Stimulated activated CD8-positive, alpha-beta memory T cell treated with anti-CD3 and anti-CD28 coated beads, Interleukin-7, amount 100 ng/mL, for 24 hours (primary cell): Measurements from ENCODE around the gene SMAD3.

ENCODE experiments used
- DNase-seq: peaks from one replicate; pipeline ENCODE4 v3.0.0-alpha.2; 2020; ENCODE audit warnings: low read depth

Gene SMAD3

DNA sequence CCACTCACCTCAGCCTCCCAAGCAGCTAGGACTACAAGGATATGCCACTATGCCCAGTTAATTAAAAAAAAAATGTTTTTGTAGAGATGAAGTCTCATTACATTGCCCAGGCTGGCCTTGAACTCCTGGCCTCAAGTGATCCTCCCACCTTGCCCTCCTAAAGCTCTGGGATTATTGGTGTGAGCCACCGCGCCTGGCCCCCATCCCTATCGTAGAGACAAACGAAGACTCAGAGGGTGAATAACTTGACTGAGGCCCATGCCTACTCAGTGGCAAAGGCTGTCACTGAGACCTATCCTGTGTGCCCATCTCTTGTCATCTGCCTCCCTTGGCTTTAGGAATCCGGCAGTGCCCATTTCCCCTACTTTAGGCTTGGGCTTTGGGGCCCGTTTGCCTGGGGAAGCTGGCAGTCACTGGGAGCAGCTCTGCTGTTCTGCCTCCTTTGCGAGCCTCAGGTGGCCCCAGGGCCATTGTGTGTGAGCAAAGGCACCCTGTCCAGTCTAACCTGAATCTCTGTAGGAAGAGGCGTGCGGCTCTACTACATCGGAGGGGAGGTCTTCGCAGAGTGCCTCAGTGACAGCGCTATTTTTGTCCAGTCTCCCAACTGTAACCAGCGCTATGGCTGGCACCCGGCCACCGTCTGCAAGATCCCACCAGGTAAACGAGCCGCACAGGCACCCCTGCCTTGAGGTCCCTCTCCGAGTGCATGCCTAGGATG is 119.0 kb downstream of the SMAD3 start:
- no peak for DNase-seq

DNA sequence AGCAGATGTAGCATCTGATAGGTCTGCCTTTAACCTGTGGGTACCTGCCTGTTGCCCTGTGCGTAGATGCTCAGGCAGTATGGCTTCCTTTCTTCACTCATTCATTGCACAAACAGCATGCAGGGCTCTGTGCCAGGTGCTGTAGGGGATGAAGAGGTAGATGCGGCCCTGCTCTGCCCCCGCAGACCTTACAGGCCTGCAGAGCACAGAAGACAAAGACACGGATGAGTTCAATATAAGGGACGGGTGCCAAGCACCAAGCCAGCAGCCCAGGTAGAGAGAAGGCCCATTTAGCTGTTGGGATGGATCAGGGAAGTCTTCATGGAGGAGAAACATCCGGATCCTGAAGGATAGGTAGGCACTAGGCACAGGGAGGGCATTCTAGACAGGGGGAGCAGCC is 119.6 kb downstream of the SMAD3 start:
- no peak for DNase-seq

DNA sequence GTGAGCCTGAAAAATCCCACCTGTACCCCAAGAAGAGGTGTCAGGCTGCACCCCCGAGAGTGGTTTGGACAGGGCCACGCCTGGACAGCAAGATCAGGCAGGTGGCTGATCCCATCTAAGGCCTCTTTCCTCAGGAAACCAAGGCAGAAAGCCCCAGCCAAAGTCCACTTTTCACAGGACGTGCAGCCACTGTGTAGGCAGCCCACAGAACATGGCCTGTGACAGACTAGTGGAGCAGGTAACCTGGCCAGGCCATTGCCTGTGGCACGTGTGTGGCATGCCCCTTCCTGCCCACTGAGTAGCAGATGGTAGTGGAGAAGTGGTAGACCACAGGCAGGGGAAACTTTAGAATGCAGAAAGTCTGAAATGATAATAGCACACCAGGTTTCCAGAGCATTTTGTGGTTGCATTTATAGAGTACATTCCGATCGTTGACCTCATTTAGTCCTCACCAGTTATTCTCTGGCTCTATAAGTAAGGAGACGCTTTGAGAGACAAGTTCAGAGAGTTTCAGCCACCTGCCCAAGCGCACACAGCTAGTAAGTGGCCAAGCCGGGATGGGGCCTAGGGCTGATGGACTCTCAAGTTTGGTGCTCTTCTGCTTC is 120.3 kb downstream of the SMAD3 start:
- DNase-seq = no peak

DNA sequence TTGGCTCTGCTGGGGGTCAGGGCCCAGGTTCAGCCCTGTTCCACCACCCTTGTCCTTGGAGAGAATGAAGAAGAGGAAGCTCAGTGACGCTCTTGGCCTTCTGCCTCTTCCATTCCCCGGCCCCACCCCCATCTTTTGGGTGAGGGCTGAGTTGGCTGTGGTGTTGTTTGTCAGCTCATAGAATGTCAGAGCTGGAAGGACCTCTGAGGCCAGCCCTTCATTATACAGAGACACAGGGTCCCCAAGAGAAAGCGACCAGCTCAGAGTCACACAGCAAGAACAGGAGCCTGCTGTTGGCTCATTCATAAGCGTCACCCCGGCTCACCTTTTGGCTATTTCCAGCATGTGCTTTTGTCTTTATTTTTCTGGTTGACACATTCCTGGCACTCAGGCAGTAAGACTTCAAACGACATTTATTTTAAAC is 120.8 kb downstream of the SMAD3 start:
- no peak for DNase-seq

DNA sequence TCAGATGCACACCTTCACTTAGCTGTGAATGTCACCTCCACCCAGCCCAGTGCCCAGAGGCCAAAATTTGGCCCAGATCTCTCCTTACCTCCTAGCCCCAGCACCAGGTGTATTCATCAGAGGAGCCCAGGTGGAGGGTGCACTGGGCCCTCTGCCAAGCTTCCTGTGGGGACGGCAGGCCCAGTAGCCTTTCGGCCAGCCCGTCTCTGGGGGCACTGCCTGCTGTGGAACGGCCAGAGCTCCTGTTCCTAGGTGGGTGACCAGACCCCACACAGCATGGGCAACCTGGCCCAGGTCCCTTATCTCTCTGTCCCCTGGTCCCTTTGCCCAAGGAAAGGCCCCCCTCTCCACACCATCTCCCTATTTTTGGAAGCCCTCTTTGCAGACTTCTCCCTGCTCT is 121.3 kb downstream of the SMAD3 start:
- DNase-seq = no peak

DNA sequence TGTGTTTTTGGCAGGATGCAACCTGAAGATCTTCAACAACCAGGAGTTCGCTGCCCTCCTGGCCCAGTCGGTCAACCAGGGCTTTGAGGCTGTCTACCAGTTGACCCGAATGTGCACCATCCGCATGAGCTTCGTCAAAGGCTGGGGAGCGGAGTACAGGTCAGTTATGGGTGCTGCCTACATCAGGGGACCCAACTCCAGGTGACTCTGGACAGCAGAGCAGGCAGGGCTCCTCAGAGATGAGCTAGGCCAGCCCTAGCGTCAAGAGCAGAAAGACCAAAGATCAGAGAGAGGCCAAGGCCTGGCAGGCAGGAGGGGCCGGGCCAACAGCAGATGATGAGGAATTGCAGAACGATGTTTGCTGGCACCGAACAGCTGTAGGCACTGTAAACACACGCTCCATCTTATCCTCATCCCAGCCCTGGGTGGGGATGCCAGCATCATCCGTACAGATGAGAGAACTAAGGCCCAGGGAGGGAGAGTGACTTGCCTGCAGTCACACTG is 122.0 kb downstream of the SMAD3 start:
- DNase-seq = no peak

DNA sequence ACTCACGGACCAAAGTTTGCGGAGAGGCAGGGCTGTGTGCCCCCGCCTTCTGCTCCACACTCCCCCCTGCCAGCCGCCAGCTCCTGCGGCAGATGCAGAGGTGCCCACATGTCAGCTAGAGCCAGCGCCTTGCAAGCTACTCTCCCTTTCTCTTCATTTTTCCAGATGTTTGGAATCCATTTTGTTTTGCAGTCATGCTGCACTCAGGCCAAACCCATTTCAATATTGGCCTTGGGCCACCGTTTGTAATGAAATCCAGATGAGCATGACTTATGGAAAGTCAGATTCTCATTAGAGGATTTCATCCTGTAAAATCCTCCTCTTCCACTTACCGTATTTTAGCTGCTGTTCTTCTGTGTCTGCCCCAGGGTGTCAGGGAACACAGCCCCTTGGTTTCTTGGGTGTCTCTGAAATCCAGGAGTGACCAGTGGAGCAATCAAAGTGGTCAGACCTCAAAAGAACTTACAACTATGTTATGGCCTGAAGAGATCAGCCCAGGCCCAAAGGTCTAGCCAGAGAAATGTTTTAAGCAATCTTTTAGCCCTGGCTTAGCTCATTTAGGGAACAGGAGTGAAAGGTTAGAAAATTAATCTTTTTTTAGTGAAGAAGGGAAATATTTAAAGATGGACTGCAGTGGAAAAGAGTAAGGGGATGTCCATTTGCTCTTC is 123.3 kb downstream of the SMAD3 start:
- no peak for DNase-seq

DNA sequence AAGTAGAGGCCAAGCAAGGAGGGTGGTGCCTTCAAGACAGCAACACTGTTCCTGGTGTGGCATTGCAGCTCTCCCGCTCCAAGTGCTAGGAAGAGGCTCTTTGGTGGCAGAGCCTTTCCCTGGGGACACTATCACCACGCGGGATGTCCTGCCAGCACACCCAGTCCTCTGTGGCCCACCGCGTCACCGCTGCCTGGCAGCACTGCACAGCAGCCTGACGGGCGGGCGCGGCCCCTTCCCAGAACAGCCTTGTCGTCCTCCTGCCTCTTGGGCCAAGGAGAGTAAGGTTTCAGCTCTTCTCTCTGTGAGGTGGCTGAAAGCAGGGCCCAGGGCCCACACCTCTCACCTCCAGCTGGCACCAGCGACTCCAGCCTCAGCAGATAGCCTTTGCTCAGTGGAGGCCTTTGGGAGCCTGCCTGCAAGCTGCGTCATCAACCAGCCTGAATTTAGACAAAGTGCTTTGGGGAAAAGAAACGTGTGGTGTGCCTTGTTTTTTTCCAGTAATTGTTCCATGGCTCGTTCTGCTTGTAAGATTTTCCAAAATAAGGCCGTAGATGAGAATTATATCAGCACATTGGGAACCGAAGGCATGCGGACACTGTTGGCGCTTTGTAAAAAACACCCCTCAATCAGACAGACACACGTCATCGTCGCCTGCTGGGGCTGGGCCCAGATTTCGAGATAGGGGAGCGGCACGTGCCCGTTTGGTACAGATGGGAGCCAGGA is 124.1 kb downstream of the SMAD3 start:
- no peak for DNase-seq

DNA sequence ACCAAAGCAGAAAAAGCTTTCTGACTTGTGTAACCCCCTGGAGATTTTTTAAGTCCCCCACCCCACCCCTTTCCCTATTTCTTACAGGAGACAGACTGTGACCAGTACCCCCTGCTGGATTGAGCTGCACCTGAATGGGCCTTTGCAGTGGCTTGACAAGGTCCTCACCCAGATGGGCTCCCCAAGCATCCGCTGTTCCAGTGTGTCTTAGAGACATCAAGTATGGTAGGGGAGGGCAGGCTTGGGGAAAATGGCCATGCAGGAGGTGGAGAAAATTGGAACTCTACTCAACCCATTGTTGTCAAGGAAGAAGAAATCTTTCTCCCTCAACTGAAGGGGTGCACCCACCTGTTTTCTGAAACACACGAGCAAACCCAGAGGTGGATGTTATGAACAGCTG is 124.9 kb downstream of the SMAD3 start:
- no peak for DNase-seq

DNA sequence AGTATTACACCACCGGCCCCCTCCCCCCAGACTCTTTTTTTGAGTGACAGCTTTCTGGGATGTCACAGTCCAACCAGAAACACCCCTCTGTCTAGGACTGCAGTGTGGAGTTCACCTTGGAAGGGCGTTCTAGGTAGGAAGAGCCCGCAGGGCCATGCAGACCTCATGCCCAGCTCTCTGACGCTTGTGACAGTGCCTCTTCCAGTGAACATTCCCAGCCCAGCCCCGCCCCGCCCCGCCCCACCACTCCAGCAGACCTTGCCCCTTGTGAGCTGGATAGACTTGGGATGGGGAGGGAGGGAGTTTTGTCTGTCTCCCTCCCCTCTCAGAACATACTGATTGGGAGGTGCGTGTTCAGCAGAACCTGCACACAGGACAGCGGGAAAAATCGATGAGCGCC is 125.4 kb downstream of the SMAD3 start:
- DNase-seq = no peak

DNA sequence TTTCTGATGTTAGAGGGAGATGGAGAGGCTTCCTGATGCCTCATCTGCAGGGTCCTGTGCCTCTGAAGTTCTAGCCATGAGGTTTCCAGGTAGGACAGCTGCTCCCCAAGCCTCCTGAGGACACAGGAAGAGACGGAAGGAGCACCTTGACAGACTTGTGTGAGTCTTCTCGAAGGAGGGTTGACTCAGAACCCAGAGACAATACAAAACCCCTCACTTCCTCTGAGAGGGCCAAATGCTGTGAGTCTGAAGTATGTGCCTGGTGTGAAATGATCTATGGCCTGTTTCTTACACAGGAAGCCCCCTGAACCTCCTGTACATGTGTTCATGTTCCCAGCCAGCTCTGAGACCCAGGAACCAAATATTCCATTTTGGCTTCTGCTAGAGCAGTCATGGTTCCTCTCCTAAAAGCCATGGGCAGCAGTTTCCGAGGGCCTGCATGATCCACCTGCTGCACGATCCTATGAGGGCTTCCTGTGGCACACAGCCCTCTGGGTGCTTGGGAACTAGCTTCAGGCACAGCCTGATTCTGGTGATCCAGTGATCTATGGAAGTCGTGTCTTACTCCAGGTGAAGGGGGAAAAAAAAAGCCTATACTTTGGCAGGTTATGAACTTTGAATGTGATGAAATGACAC is 126.9 kb downstream of the SMAD3 start:
- DNase-seq = no peak

DNA sequence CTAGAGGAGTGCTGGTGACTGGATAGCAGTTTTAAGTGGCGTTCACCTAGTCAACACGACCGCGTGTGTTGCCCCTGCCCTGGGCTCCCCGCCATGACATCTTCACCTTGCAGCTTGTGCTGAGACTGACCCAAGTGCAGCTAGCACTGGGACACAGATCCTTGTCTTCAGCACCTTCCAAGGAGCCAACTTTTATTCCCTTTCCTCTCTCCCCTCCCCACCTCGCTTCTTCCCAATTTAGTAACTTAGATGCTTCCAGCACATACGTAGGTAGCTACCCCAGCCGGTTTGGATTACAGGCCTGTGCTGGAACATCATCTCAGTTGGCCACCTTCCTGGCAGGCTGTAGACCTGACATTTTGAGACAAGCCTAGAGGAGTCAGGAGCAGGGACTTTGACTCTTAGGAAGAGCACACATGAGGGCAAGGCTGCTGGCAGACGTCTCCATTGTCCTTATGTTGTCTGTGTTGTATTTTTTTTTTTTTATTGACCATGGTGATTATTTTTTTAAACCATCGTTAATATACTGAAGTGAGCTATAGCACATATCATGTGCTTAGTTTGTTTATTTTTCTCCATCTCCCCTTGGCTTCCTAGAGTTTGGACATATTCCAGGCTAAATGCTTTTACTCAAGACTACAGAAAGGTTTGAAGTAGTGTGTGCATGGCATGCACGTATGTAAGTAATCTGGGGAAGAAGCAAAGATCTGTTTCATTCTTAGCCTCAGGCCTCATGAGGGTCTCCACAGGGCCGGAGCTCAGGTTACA is 128.0 kb downstream of the SMAD3 start:
- DNase-seq = no peak

DNA sequence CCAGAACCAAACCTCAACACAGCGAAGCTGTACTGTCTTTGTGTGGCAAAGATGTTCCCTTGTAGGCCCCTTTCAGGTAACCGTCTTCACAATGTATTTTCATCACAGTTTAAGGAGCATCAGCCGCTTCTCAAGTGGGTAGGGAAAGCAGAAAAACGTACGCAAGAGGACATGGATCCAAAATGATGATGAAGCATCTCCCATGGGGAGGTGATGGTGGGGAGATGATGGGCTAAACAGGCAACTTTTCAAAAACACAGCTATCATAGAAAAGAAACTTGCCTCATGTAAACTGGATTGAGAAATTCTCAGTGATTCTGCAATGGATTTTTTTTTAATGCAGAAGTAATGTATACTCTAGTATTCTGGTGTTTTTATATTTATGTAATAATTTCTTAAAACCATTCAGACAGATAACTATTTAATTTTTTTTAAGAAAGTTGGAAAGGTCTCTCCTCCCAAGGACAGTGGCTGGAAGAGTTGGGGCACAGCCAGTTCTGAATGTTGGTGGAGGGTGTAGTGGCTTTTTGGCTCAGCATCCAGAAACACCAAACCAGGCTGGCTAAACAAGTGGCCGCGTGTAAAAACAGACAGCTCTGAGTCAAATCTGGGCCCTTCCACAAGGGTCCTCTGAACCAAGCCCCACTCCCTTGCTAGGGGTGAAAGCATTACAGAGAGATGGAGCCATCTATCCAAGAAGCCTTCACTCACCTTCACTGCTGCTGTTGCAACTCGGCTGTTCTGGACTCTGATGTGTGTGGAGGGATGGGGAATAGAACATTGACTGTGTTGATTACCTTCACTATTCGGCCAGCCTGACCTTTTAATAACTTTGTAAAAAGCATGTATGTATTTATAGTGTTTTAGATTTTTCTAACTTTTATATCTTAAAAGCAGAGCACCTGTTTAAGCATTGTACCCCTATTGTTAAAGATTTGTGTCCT is 129.0 kb downstream of the SMAD3 start:
- no peak for DNase-seq

DNA sequence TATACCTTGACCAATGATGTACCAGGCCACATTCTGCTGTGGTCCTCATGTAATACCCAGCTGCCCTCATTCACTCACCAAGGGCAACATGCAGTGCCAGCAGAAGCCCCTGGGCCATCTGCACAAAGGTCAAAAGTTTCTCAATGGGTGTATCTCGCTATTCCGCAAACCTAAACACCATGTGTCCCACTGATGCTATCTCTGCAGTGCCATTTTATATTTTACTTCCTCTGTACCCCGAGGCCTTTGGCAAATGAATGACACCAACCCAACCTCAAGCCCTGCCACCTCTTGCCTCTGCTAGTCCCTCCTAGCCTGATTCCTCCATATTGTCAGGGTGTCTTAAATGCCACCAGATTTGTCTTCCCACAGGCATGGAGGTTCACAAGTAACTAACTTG is 129.9 kb downstream of the SMAD3 start:
- DNase-seq = no peak

DNA sequence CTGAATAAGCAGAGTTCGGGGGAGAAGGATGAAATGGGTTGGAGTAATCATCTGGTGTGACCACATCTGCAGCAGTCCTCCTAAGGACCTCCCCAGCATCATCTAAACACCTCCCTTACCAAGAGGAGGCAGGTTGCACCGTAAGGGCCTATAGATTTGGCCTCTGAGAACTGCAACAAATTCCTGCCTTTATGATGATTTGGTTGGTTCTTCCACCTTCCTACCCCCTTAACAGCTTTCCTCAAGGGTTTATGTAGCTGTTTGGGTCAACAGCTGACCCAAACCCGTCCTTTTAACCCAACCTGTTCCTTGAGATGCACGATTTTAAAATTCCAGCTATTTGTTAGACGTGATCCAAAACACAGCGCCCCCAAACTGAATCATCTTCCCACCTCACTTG is 130.8 kb downstream of the SMAD3 start:
- DNase-seq = no peak

DNA sequence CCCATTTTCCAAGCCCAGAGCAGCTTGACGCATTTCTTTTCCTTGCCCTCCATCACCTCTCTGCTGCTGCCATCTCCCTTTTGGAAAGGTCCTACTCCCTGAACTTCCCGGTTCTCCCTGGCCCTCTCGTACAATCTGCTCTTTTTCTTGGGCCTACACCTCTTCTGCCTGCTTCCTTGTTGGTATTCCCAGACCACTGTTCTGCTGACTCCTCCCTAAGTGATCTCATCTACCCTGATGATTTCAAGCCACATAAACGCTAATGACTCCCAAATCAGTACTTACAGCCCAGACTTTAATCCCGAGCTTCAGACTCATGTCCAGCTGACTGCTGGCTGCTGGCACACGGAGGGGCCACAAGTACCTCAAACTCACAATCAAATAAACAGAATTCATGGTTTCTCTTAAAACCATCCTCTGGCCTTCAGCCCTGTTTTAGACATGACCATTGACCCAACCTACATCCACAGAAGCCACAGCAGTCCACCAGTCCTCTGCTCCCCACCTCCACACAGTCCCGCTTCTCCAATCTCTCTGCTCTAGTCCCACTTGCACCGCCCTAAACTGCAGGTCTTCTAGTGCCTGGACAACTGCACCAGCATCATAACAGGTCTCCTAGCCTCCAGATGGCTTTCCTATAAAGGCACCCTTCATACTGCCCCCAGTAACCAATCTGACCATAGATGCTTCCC is 131.4 kb downstream of the SMAD3 start:
- DNase-seq = no peak

DNA sequence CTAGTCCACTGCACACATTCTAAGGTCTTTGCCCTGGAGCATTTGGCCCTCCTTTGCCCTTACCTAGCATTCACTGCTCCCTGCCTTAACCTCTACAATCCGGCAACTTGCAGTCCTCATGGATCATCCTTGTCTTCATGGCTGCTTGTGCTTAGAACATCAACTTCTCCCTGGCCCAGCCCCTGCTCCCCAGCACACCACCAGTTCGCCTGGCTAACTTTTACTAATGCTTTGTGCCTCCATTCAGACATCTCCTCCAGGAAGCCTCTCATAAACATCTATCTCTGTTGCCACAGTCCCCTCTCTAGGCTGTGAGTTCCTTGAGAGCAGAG is 131.9 kb downstream of the SMAD3 start:
- DNase-seq = no peak

DNA sequence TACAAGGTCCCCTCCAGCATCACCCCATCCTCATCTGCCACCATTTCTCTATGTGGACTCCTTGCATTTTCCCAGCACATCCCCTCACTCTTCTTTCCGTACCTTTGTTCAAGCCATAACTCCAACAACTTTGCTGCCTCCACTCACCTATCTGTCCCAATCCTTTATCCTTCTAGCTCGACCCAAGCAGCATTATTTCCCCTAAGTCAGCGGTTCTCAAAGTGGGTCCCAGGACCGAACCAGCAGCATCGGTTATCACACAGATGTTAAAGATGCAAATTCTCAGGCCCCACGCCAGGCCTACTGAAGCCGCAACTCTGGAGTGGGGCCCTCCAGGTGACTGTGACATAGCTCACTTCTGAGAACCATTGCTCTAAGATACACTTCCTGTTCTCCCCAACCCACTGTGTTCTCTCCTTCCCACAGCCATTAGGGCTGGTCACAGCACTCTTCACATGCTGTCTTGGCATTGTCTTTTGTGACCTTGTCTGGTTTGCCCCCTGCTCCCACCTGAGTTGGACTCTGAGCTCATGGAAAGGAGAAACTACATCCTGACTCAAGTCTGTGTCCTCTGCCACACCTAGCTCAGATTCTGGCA is 132.9 kb downstream of the SMAD3 start:
- DNase-seq = no peak

DNA sequence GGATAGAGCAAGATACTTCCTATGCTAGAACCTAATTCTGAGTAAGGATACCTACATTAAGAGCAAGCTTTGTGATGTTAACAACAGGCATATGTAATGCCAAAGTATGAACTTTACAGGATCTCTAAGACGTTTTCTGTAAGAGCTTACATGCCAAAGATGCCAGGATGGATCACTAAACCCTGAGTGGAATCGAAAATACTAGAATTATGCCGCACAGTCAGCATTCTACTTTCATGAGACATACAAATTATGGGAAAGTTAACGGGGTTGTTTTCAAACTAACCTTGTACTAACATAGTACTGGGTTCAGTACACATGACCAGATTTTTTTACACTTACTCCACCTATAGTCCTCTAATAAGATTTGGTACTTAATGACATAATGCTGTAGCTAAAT is 134.0 kb downstream of the SMAD3 start:
- DNase-seq = no peak
